GM23248 (cell line): ENCODE data around the gene CCR8.

ENCODE experiments used
- EZH2 ChIP-seq: fragments of 200-600 bp; sonication (generic); IDR thresholded peaks from 2 replicates; pipeline ENCODE4 v1.6.1; 2018; ENCODE audit warnings: antibody characterized with exemption, mild to moderate bottlenecking; ENCODE audit not compliant: insufficient read depth, poor library complexity, severe bottlenecking
- EZH2phosphoT487 ChIP-seq: fragments of 200-600 bp; sonication (generic); IDR thresholded peaks from 2 replicates; pipeline ENCODE4 v1.6.1; 2018; ENCODE audit warnings: antibody characterized with exemption, moderate library complexity, mild to moderate bottlenecking, low read depth; ENCODE audit not compliant: insufficient read depth

GRCh38 chr3:39376959-39377634 is 47.6 kb downstream of the CCR8 start:
- TF ChIP-seq EZH2phosphoT487 (no peak), EZH2 (no peak)
